IMR-90 (cell line): ENCODE data around the gene GPATCH2.

Experiments
- CEBPB ChIP-seq: IDR thresholded peaks from 2 replicates; pipeline ENCODE4 v1.6.1; 2012; ENCODE audit warnings: low read depth, low read length, improper control_type of control experiment
- CHD1 ChIP-seq: IDR thresholded peaks from 2 replicates; pipeline ENCODE4 v1.6.1; 2012; ENCODE audit warnings: low read depth, low read length, improper control_type of control experiment
- MAFK ChIP-seq: IDR thresholded peaks from 2 replicates; pipeline ENCODE4 v1.6.1; 2012; ENCODE audit warnings: low read depth, low read length, improper control_type of control experiment
- MXI1 ChIP-seq: IDR thresholded peaks from 2 replicates; pipeline ENCODE4 v1.6.1; 2012; ENCODE audit warnings: low read depth, mild to moderate bottlenecking, low read length, moderate library complexity, borderline replicate concordance
- POLR2A ChIP-seq: IDR thresholded peaks from 2 replicates; pipeline ENCODE4 v1.6.1; 2012; ENCODE audit warnings: mild to moderate bottlenecking, low read depth, low read length
- RCOR1 ChIP-seq: IDR thresholded peaks from 2 replicates; pipeline ENCODE4 v1.6.1; 2012; ENCODE audit warnings: mild to moderate bottlenecking, low read length, improper control_type of control experiment; ENCODE audit not compliant: insufficient replicate concordance
- RFX5 ChIP-seq: IDR thresholded peaks from 2 replicates; pipeline ENCODE4 v1.8.0; 2012; ENCODE audit warnings: low read depth, mild to moderate bottlenecking, low read length, moderate library complexity
- TF ChIP-seq, protein P1 (sequence below): conservative IDR thresholded peaks from 2 replicates; pipeline ENCODE4 v1.5.1; 2012; ENCODE audit warnings: mild to moderate bottlenecking, low read depth, low read length, improper control_type of control experiment
- TF ChIP-seq, protein P2 (sequence below): fragments of 150-350 bp; IDR thresholded peaks from 2 replicates; pipeline ENCODE4 v1.6.1; 2016; ENCODE audit warnings: low read depth, mild to moderate bottlenecking, low read length, moderate library complexity, borderline replicate concordance
- TF ChIP-seq, protein P3 (sequence below): fragments of 150-350 bp; IDR thresholded peaks from 2 replicates; pipeline ENCODE4 v1.6.1; 2017; ENCODE audit warnings: mild to moderate bottlenecking, antibody characterized with exemption, low read length, low read depth

DNA sequence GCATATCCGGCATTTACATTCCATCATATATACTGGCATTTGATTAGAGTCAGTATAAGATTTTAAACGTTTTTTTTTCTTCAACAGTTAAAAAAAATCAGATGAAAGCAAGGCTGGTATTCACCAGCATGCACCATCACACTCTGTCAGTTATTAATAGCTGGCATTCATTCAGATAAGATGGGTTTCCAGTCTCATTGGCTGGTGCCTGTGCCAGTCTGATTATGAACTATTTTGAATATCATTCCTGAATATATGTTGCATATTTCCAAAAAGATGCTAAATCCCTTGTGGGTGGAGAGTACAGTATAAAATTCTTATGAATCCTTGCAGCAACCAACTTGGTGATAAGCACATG lies 211.7 kb downstream of the GPATCH2 start:
- TF ChIP-seq, protein P1, sequence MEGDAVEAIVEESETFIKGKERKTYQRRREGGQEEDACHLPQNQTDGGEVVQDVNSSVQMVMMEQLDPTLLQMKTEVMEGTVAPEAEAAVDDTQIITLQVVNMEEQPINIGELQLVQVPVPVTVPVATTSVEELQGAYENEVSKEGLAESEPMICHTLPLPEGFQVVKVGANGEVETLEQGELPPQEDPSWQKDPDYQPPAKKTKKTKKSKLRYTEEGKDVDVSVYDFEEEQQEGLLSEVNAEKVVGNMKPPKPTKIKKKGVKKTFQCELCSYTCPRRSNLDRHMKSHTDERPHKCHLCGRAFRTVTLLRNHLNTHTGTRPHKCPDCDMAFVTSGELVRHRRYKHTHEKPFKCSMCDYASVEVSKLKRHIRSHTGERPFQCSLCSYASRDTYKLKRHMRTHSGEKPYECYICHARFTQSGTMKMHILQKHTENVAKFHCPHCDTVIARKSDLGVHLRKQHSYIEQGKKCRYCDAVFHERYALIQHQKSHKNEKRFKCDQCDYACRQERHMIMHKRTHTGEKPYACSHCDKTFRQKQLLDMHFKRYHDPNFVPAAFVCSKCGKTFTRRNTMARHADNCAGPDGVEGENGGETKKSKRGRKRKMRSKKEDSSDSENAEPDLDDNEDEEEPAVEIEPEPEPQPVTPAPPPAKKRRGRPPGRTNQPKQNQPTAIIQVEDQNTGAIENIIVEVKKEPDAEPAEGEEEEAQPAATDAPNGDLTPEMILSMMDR: no peak
- TF ChIP-seq POLR2A: no peak
- TF ChIP-seq MXI1: no peak
- no peak for TF ChIP-seq CEBPB
- no peak for TF ChIP-seq CHD1
- TF ChIP-seq MAFK: no peak
- TF ChIP-seq RCOR1: no peak
- TF ChIP-seq, protein P2, sequence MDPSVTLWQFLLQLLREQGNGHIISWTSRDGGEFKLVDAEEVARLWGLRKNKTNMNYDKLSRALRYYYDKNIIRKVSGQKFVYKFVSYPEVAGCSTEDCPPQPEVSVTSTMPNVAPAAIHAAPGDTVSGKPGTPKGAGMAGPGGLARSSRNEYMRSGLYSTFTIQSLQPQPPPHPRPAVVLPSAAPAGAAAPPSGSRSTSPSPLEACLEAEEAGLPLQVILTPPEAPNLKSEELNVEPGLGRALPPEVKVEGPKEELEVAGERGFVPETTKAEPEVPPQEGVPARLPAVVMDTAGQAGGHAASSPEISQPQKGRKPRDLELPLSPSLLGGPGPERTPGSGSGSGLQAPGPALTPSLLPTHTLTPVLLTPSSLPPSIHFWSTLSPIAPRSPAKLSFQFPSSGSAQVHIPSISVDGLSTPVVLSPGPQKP: no peak
- TF ChIP-seq, protein P3, sequence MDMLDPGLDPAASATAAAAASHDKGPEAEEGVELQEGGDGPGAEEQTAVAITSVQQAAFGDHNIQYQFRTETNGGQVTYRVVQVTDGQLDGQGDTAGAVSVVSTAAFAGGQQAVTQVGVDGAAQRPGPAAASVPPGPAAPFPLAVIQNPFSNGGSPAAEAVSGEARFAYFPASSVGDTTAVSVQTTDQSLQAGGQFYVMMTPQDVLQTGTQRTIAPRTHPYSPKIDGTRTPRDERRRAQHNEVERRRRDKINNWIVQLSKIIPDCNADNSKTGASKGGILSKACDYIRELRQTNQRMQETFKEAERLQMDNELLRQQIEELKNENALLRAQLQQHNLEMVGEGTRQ: no peak
- no peak for TF ChIP-seq RFX5
